Natural killer cell (primary cell): Measurements from ENCODE around the gene ITIH3. TPM values are rescaled to one million over a fixed set of nuclear protein-coding genes. Genes with fewer than 3 reads are reported as not detected.

Experiments
- ATAC-seq, 3 donors: fragments of 150-1000 bp in 2 of 3; fragments of 200-7000 bp in 1 of 3; cut with Tn5 transposase; 1 replicate in 1 of 3; 2 replicates in 2 of 3; pipeline ENCODE4 v1.10.0; 2021; ENCODE audit warnings: mild to moderate bottlenecking in 2 of 3, moderate library complexity in 2 of 3
- DNase-seq, 2 donors: peaks; one replicate each; pipeline versions ENCODE4 v3.0.0 to v3.0.0-alpha.2; 2013 to 2021; ENCODE audit warnings: mixed read lengths in 1 of 2
- H3K27ac ChIP-seq: one replicate; pipeline ENCODE4 v1.5.1; 2013; ENCODE audit warnings: mild to moderate bottlenecking, low read length
- H3K27me3 ChIP-seq: one replicate; pipeline ENCODE4 v1.6.1; 2013; ENCODE audit warnings: low read length; ENCODE audit not compliant: control insufficient read depth, insufficient read depth
- H3K36me3 ChIP-seq: one replicate; pipeline ENCODE4 v1.6.1; 2013; ENCODE audit warnings: low read length; ENCODE audit not compliant: control insufficient read depth, insufficient read depth
- H3K4me1 ChIP-seq: one replicate; pipeline ENCODE4 v1.6.1; 2013; ENCODE audit warnings: low read length; ENCODE audit not compliant: control insufficient read depth, insufficient read depth
- H3K4me3 ChIP-seq: one replicate; pipeline ENCODE4 v1.5.1; 2013; ENCODE audit warnings: low read length
- H3K9me3 ChIP-seq: one replicate; pipeline ENCODE4 v1.6.1; 2013; ENCODE audit warnings: low read length; ENCODE audit not compliant: control insufficient read depth, insufficient read depth
- H3K27ac Mint-ChIP-seq, 2 donors: one replicate each; pipeline ENCODE4 v1.8.0; 2022; ENCODE audit warnings: mild to moderate bottlenecking in 2 of 2, mixed read lengths in 2 of 2, moderate library complexity in 1 of 2
- H3K27me3 Mint-ChIP-seq, 2 donors: one replicate each; pipeline ENCODE4 v1.8.0; 2022; ENCODE audit warnings: low read depth in 2 of 2, mixed read lengths in 2 of 2
- H3K36me3 Mint-ChIP-seq: one replicate; pipeline ENCODE4 v1.8.0; 2022; ENCODE audit warnings: mixed read lengths
- H3K4me1 Mint-ChIP-seq, 2 donors: one replicate each; pipeline ENCODE4 v1.8.0; 2022; ENCODE audit warnings: mixed read lengths in 2 of 2
- H3K4me3 Mint-ChIP-seq: one replicate; pipeline ENCODE4 v1.8.0; 2022; ENCODE audit warnings: mild to moderate bottlenecking, moderate library complexity, mixed read lengths
- H3K9me3 Mint-ChIP-seq, 2 donors: one replicate each; pipeline ENCODE4 v1.8.0; 2022; ENCODE audit warnings: mixed read lengths in 2 of 2
- WGBS: methylation state at CpG from one replicate; pipeline ENCODE4 v1.1.7; 2013; ENCODE audit warnings: missing lambda C conversion rate; ENCODE audit not compliant: insufficient coverage; 5-methylcytosine and 5-hydroxymethylcytosine counted together
- intact Hi-C: fragments of 100-400 bp; cut with micrococcal nuclease; formaldehyde crosslinking; loops from one replicate; pipeline ENCODE4 v1.14.2; 2022
- total RNA-seq, 4 donors: library from RNA; stranded (reverse); fragments of 120-200 nt in 1 of 4; gene quantifications; one replicate each; pipeline versions ENCODE4 v1.2.3 to v1.2.4, GENCODE V29; 2013 to 2022
- TF ChIP-seq, protein P1 (sequence below): fragments of 200-600 bp; IDR thresholded peaks from one replicate; pipeline ENCODE4 v1.8.0; 2022; ENCODE audit warnings: antibody characterized with exemption

Gene ITIH3
- total RNA-seq, 3 donors from 2014 or later (not counting 1 experiment from before 2014, with no cell fraction given): not detected

- Histone ChIP-seq H3K27ac (no peak overlapping the region), H3K4me3 (no peak overlapping the region), H3K9me3 (no peaks in the 10 kb centered on the region), H3K27me3 (no peaks in the 10 kb centered on the region), H3K4me1 (no peaks in the 10 kb centered on the region), H3K36me3 (peaks cover 7% of the 10 kb centered on the region)
- Mint-ChIP-seq H3K4me3 (no peak overlapping the region), H3K36me3 (no peaks in the 10 kb centered on the region), H3K9me3 (no peaks in the 10 kb centered on the region), H3K4me1 (peaks cover 0 to 6% of the 10 kb centered on the region in 2 donors), H3K27me3 (no peaks in the 10 kb centered on the region), H3K27ac (no peak overlapping the region)
- TF ChIP-seq, protein P1, sequence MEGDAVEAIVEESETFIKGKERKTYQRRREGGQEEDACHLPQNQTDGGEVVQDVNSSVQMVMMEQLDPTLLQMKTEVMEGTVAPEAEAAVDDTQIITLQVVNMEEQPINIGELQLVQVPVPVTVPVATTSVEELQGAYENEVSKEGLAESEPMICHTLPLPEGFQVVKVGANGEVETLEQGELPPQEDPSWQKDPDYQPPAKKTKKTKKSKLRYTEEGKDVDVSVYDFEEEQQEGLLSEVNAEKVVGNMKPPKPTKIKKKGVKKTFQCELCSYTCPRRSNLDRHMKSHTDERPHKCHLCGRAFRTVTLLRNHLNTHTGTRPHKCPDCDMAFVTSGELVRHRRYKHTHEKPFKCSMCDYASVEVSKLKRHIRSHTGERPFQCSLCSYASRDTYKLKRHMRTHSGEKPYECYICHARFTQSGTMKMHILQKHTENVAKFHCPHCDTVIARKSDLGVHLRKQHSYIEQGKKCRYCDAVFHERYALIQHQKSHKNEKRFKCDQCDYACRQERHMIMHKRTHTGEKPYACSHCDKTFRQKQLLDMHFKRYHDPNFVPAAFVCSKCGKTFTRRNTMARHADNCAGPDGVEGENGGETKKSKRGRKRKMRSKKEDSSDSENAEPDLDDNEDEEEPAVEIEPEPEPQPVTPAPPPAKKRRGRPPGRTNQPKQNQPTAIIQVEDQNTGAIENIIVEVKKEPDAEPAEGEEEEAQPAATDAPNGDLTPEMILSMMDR: no peak
- ATAC-seq: no peak
- 83% methylated on average over 10 of the region's 10 CpGs for WGBS
- no peak for DNase-seq
- intact Hi-C loops: no loop called here
These were observed 33.3 kb downstream of the ITIH3 start for GRCh38 chr3:52827866-52828376.

GRCh38 chr3:52829482-52829881, 34.9 kb downstream of the ITIH3 start:
- H3K27ac Mint-ChIP-seq: no peak overlapping the region

GRCh38 chr3:52829906-52830463, 35.4 kb downstream of the ITIH3 start:
- H3K9me3 Mint-ChIP-seq: no peaks in the 10 kb centered on the region
- ATAC-seq (no peak), DNase-seq (no peak)
- TF ChIP-seq, protein P1: no peak
- H3K27me3 Mint-ChIP-seq: no peaks in the 10 kb centered on the region
- no peaks in the 10 kb centered on the region for H3K9me3 ChIP-seq
- intact Hi-C loops: no loop called here
- H3K27me3 ChIP-seq: no peaks in the 10 kb centered on the region
- WGBS: 93% methylated on average over 9 of the region's 10 CpGs
- H3K27ac ChIP-seq: no peak overlapping the region
- peaks cover 2% of the 10 kb centered on the region for H3K36me3 ChIP-seq
- H3K4me1 Mint-ChIP-seq: peaks cover 0 to 7% of the 10 kb centered on the region in 2 donors
- no peak overlapping the region for H3K4me3 Mint-ChIP-seq
- no peak overlapping the region for H3K4me3 ChIP-seq
- H3K4me1 ChIP-seq: no peaks in the 10 kb centered on the region
- no peak overlapping the region for H3K27ac Mint-ChIP-seq
- no peaks in the 10 kb centered on the region for H3K36me3 Mint-ChIP-seq

More at GRCh38 chr3:52829482-52829881, 34.9 kb downstream of the ITIH3 start:
- Mint-ChIP-seq H3K36me3 (no peaks in the 10 kb centered on the region), H3K27me3 (no peaks in the 10 kb centered on the region), H3K4me1 (peaks cover 0 to 6% of the 10 kb centered on the region in 2 donors), H3K9me3 (no peaks in the 10 kb centered on the region), H3K4me3 (no peak overlapping the region)
- intact Hi-C loops: no loop called here
- Histone ChIP-seq H3K9me3 (no peaks in the 10 kb centered on the region), H3K4me3 (no peak overlapping the region), H3K27me3 (no peaks in the 10 kb centered on the region), H3K36me3 (no peaks in the 10 kb centered on the region), H3K4me1 (no peaks in the 10 kb centered on the region), H3K27ac (no peak overlapping the region)
- no peak for ATAC-seq
- TF ChIP-seq, protein P1: no peak
- no peak for DNase-seq
- 70% methylated on average over 2 of the region's 3 CpGs for WGBS
